LHCN-M2 (cell line): ENCODE measurements around the gene CSF1. TPM values are rescaled to one million over a fixed set of nuclear protein-coding genes. Genes with fewer than 3 reads are reported as not detected.
"Not testable (repeated sequence)": the region's sequence is repeated elsewhere in the genome, so short reads cannot be mapped to it uniquely, and the experiment has no call there.

Experiments used
- DNase-seq: peaks from one replicate; pipeline ENCODE4 v3.0.0-alpha.2; 2012; ENCODE audit warnings: low read depth
- total RNA-seq: library from RNA; depleted of rRNA; stranded (reverse); fragments of >200 nt; gene quantifications from 2 replicates; pipeline ENCODE4 v1.2.3, GENCODE V29; 2014

The CSF1 gene
- total RNA-seq, 1 experiment from 2014 or later = 52.8 TPM

GRCh38 chr1:109937738-109938137 is 27.1 kb downstream of the CSF1 start:
- DNase-seq = peak; percentile 18

- DNase-seq = no peak
Observed at GRCh38 chr1:109938556-109938955, 27.9 kb downstream of the CSF1 start.

GRCh38 chr1:109942434-109942833 is 31.8 kb downstream of the CSF1 start:
- no peak for DNase-seq

GRCh38 chr1:109944541-109944940 is 33.9 kb downstream of the CSF1 start:
- DNase-seq = no peak

- DNase-seq = no peak
Observed at GRCh38 chr1:109946511-109946910, 35.9 kb downstream of the CSF1 start.

- no peak for DNase-seq
Observed at GRCh38 chr1:109947582-109948284, 37.1 kb downstream of the CSF1 start.

GRCh38 chr1:109948285-109948630 is 37.6 kb downstream of the CSF1 start:
- DNase-seq = no peak

- no peak for DNase-seq
Observed at GRCh38 chr1:109950038-109950437, 39.4 kb downstream of the CSF1 start.

- no peak for DNase-seq
Observed at GRCh38 chr1:109950509-109950908, 39.9 kb downstream of the CSF1 start.

- DNase-seq = not testable (repeated sequence)
Observed at GRCh38 chr1:109951501-109951900, 40.9 kb downstream of the CSF1 start.

- DNase-seq = no peak
Observed at GRCh38 chr1:109954041-109954512, 43.4 kb downstream of the CSF1 start.

- DNase-seq = no peak
Observed at GRCh38 chr1:109959632-109959973, 49.0 kb downstream of the CSF1 start.

- DNase-seq = peak; percentile 82
Observed at GRCh38 chr1:109959974-109960744, 49.5 kb downstream of the CSF1 start.

GRCh38 chr1:109960745-109961094 is 50.1 kb downstream of the CSF1 start:
- no peak for DNase-seq

- DNase-seq = peak; percentile 26
Observed at GRCh38 chr1:109963864-109964263, 53.2 kb downstream of the CSF1 start.

- peak; percentile 71 for DNase-seq
Observed at GRCh38 chr1:109969146-109969829, 58.6 kb downstream of the CSF1 start.

GRCh38 chr1:109969907-109970306 is 59.3 kb downstream of the CSF1 start:
- no peak for DNase-seq

- no peak for DNase-seq
Observed at GRCh38 chr1:109971559-109971958, 60.9 kb downstream of the CSF1 start.

- DNase-seq = no peak
Observed at GRCh38 chr1:109974191-109974590, 63.5 kb downstream of the CSF1 start.

GRCh38 chr1:109975718-109976117 is 65.1 kb downstream of the CSF1 start:
- peak; percentile 92 for DNase-seq

GRCh38 chr1:109976762-109977161 is 66.1 kb downstream of the CSF1 start:
- DNase-seq = no peak

- no peak for DNase-seq
Observed at GRCh38 chr1:109977225-109977624, 66.6 kb downstream of the CSF1 start.
